NCI-H1105 (cell line): ENCODE results near the gene PSD2.

Experiments
- DNase-seq: peaks from one replicate; lab custom pipeline; 2025; lab: John Stamatoyannopoulos, UW

PSD2 gene

DNA sequence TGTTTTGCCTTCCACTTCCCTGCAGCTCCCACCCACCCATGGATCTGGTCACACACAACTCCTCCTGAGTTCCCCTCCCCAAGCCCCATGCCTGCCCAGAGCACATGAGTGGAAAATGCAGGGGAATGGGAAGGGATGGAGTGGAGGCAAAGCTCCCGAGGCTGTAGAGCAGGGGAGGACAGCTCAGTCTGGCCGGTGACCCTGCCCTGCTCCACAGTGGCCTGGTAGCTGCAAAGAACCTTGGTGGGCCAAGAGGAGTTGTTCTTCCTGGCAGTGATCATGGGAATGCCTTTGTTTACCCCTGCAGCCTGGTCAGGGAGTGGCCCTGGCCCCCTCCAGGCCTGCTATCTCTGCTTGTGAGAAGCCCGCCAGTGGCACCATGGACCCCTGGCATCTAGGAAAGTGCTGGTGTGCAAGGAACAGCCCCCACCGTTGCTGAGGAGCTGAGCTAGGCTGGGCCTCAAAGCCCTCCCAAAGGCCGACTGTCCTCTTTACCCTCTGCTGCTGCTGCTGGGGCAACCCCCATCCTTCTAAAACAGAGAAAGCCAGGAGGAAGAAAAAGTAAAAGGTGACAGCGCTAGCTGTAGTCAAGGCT is 60.4 kb downstream of the PSD2 start:
- DNase-seq, result no peak

DNA sequence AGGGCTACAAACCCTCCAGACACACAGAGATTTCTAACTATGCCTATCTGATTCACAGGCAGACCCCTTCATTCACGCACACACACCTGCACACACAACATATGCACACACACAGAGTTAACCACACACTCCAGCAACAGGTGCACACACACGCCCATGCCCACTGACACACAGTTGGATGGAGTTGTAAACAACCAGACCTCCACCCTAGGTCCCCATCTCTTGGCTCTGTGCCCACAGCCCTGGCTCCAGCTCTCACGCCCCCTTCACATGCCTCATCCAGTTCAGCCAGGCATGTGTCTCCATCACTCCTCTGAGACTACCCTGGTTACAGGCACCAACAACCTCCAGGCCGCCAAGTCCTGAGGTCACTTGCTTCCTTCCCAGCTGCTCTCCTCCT is 61.1 kb downstream of the PSD2 start:
- peak; percentile 19 for DNase-seq

DNA sequence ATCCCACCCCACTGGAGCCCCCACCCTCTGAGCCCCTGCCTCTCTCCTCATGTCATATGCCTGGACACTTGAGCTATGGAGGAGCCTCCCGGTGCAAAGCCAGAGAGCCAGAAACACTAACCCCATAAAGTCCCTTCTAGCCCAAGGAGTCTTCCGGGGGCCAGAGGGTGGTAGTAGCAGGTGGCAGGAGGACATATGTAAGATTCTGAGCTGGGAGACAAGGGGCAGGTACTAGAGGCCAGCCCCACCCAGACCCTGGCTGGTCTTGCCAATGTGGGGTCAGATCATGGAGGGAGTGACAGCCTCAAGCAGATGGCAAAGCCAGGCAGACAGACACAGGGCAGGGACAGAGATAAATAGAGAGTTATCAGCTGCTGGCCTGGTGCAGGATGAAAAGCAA is 63.4 kb downstream of the PSD2 start:
- DNase-seq, result no peak

DNA sequence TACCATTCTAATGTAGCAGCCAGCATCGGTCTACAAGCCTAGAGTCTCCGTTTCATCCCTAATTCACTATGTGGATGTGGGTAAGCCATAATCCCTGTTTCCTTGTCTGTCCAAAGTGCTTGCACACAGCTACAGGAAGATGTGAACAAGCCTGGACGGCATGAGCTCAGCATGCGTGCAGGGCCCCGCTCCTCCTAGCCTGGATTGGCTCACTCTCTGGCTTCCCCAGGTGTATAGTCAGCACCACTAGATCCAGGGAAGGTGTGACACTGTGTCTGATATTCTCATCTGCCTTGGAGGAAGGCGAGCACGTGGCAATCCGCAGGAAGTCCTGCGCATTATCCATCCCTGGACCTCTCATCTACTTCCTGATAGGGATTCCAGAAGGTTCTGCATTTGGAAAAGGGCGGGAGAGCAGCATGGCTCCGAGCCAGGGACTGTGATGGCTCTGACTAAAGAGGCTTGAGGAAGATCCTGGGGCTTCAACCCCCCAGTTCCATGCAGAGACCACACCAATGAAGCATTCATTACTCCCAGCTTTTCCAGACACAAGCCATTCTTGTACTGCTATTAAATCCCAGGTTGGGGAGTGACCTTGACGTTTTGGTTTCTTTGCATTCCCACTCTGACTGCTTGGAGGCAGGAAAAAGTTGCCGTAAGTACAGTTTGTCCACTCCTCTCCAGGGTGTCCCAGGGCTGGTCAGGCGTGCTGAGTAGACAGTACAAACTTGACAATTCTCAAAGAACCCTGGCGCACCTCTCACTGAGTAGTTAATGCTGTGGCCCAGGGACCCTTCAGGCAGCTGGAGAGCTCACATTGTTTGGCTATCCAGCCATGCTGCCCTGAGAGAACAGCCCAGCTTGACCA is 65.6 kb downstream of the PSD2 start:
- no peak for DNase-seq

DNA sequence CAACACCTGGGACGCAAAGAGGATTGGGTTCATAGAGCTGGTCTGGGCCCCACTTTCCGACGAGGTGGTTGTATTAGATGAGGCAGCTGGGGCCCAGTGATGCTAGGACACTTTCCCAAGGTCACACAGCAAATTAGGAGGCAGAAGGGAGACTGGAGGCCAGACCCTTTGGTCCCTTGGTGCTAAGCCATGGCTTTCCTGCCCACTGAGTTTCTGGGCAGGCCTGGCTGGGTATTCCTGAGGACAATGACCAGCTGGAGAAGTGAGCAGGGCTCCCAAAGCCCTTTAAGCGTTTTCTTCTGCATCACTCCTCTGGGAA is 66.2 kb downstream of the PSD2 start:
- DNase-seq, result no peak

DNA sequence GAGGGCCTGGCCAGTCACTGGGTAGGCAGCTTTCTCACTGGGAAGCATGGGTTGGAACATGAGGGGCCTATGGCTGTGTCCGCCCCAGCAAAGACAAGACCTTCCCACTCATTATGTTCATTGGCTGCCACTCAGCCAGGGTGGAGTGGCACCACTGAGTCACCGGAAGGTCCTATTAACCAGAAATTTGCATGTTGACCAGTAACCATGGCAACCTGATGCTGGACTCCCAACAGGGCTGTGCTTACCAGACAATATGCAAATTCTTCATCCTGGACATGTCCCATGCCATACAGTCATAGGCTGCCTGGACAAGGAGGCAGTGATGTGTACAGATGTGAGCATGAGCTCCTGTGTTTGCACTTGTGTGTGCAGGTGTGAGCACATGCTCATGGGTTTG is 66.7 kb downstream of the PSD2 start:
- DNase-seq, result no peak

DNA sequence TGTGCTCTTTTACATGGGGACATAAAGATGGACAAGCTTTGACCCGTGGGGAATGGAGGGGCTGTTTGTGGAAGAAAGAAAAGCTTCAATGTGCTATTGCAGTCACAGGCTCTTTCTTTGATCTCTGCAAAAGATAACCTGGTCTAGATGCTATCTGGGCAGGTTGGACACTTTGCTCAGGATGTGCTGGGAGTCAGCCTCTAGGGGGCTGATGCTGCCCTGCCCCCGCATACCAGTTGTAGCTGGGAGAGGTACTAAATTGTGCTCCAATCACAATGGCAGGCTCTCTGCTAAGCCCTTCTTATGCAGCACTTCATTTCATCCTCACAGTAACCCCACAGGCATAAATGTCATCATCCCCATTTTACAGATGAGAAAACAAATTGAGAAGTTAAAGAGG is 67.2 kb downstream of the PSD2 start:
- no peak for DNase-seq

DNA sequence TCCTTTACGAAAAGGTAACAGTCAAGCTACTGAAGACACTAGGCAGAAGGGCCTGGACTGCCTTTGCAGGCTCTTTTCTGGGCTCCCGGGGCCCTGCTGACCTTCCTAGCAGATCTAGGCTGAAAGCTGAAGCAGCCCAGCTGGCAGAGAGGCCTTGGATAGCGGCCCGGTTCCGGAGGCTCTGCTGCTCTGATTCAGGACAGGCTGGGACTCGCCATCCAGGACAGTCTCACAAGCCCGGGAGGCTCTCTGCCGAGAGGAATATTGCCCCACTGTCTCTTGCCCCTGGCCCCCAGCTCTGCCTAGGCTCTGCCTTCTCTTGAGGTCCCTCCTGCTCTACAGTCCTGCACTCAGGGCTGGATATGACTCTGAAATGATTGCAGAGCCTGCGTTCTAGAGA is 67.8 kb downstream of the PSD2 start:
- no peak for DNase-seq

DNA sequence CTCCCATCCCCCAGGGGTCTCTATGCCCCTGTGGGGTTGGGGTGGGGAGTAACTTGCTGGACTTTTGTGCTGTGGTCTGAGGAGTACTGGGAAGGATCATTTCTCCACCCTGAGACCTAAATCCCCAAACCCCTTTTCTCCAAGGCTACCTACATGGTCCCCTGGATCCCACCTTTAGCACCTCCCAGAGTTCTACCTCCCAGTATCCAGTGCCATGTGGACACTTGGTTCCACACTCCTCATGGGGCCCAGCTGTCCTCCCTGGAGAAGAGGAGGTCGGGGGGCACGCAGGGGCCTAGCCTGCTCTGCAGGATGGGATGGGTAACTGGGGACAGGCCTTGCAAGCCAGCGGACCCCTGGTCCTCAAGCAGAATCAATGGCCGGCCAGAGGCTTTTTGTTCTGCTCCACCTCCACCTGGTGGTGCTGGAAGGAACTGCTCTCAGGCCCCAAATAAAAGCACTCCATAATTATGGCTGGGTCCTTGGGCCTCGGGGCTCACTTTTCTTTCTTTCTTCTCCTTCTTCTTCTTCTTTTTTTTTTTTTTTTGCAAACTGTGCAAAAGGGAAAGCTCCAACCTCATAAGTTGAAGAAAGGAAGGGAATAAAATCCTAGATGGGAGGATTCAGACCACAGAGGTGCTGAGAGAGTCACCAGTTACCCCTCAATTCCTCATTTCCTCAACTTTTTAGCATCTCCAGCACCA is 68.4 kb downstream of the PSD2 start:
- peak; percentile 62 for DNase-seq

DNA sequence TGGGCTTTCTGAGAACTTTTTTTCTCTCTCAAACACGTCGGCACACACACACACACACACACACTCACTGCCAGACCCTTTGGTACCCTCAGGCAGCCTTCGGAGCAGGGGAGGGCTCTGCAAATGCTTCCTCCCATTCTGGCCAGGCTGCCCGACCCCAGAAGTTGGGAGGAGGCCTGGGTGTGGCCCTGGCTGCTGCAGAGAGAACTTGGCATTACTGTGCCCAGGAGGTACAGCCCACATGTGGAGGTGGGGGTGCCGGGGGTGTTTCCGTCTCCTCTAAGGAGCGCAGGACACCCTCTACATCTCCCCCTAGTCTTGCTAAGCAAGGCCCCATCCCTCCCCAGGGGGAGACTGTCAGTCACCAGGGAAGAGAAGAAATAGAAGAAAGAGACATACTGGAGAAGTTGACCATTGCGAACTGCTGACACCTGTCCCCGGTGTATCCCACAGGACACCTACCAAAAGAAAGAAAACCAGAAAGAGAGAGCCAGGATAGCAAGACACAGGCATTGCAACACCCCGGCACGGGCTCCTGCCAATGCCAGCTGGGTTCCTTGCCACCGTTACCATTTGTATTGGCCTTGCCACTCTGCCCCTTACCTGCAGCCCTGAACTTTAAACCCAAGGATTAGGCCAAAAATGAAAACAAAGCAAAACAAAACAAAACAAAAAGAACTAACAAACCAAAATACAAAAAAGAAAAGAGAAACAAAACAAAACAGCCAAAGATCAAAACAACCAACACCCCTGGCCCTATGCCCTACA is 69.3 kb downstream of the PSD2 start:
- no peak for DNase-seq

DNA sequence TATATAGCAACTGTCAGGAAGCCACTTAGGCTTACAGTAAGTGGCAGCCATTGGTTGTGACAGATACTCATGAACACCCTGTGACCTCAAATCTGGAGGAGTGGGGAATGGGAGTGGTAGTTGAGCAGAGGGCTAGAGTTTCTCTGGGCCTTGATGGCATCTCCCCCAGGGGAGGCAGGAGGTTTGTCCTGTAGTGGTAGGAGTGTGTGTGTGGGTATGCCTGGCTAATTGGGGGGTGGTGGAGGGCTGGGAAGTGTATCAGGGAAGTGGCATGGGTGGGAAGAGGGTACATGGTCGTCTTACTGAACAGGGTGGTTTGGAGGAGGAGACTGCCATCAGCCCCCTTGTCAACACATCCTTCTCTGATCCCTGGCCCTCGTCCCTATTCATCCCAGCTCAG is 71.5 kb downstream of the PSD2 start:
- no peak for DNase-seq

DNA sequence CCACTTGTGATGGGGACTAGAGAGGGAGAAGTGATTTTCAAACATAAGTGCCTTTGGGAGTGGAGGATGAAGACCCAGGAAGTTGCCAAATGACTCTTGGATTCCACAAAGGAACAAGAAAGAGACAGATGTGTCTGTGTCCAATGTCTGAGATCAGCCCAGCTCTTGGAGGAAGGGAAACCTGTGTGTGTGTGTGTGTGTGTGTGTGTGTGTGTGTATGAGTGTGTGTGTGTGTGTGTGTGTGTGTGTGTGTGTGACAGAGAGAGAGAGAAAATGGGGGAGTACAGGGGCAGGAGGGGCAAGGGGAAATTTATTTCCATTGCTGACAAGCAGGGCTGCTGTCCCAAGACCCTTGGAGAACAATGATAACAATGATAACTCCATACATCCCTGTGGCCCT is 72.0 kb downstream of the PSD2 start:
- no peak for DNase-seq

DNA sequence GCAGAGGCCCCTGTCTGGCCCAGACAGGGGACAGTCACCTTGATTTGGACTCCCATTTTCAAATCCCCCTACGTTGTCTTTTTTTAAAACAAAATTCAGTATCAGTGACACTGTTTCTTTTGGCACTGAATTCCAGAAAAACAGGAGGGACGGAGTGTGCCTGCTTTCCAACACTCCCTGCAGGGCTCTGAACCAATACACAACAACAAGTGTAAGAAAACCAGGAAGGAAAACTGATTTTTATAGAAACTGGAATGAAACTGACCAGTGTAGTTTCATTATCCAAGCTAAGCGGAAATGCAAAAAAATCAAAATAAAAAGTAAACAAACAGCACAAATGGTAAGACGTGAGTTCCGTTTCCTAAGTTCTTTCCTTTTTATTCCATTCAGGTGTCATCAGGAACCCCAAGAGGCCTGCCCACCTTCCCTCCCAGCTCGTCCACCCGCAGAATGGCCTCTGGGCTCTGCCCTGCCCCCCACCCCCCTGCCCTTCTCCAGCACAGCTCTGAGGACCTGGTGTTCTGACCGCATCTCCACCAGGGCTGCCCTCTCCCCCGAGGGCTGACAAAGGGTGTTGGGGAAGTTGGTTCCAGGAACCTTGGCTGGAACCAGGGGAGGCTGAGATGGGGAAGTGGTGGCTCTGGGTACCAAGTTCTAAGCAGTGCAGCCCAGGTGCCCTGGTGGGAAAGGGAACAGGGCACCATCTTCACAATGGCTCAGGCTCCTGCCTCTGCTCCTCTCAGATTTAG is 73.6 kb downstream of the PSD2 start:
- DNase-seq, result no peak

DNA sequence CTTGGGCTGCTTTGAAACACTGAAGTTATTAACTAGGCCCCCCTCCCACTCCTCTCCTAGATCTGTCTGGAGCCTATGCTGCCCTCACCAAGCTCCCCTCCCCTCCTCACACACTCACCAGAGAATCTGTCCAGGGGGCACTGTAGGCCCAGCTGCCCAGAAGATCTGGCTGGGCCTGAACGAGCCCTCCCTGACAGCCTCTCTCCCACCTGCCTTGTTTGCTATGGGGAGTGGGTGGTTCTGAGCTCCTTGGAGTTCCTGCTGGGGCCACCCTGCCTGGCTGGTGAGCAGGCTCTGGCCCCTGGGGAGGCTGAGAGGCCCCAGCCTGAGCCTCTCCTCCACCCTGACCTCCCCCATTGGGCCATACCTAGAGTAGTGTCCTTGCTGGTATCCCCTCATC is 75.1 kb downstream of the PSD2 start:
- DNase-seq, result no peak

DNA sequence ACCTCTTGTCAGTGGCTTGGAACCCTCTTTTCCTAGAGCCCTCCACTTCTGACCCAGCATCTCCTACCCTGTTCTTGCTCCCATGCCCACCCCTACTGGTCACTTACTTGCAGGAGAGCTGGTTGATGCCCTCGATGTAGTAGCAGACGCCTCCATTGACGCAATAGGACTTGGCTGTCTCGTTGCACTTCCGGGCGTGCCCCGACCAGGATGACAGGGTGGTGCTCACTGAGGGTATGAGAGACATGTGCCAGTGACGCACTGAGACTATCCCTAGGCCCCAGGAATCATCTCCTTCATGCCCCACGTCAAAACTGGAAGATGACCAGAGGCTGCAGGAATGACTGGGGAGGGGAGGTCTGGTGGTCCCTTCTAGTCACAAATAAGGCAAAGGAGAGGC is 76.0 kb downstream of the PSD2 start:
- no peak for DNase-seq

DNA sequence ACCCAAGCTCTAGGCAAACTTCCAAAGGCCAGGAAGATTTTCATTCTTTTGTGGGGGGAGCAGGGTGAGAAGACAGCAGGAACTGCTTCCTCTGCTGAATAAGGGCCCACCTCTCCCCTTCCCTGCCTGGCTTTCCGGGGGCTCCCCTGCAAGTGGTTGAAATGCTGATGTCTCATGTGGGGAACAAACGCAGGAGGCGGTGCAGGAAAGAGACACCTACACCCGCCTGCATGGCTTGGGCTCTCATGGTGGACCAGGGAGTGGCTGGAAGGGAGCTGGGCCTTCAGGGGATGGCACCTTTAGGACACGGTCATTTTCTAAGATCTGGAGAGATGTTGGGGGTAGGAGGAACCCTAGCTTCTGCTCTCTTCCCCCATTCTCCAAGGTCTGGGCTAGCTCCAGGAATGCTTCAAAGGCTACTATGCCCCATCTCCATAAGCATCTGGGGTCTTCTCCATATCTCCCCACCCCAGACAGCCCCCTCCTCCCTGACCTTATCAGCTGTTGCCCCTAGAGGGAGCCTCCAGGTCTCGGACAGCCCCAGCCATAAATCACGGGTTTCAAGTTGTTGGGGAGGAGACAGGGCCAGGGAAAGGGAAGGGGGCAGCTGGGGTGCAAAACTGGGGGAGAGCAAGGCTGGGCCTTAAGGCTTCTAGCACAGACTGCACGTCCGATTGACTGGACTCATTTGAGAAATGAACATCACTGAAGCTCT is 76.6 kb downstream of the PSD2 start:
- no peak for DNase-seq

DNA sequence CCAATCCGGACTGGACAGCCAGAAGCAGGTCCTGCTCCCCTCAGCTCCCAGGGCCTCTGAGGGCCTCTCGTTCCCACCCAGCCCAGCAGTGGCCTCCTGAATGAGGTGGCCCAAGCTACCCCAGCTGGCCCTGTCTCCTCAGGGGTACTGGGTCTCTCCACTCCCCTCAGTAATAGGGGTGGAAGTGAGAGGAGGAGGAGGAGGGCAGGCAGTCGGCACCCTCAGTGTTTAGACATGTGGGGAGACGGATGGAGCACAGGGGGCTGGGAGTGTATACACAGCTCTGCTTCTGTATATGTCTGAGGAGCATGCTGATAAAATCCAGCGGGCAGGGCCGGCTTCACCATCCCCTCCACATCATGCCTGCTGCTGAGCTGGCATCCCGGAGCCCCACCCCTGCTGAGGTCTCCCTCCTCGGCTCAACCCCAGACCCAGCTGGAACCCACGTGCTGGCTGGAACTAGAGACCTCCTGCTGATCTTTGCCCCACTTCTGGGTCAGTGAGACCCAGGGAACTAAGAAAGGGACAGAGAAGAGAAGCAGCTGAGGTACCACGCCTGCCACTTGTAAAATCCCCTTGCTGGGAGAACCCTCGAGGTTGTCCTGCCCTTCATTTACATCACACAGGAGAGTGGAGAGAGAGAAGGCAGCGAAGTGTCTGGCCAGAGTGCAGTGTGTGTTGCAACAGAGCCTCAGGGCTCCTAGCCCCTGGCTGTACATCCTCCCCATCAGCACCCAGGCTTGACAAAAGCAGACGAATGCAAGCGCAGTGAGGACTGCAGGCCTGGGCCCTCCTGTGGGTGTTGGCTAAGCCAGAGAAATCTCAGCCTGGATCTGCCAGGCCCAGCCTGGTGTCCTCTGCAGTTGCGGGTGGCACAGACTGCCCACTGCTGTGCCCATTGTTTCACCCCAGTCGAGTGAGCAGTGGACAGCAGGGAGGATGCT is 77.5 kb downstream of the PSD2 start:
- no peak for DNase-seq

DNA sequence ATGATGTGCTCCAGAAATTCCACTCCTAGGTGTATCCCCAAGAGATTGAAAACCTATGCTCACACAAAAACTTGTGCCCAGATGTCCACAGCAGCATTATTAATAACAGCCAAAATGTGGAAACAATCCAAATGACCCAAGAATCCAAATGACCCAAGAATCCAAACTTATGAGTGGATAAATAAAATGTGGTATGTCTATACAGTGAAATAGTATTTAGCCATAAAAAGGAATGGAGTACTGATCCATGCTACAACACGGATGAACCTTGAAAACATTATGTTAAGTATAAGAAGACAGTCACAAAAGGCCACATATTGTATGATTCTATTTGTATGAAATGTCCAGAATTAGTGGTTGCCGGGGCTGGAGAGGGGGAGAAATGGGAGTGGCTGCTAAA is 80.3 kb downstream of the PSD2 start:
- no peak for DNase-seq

DNA sequence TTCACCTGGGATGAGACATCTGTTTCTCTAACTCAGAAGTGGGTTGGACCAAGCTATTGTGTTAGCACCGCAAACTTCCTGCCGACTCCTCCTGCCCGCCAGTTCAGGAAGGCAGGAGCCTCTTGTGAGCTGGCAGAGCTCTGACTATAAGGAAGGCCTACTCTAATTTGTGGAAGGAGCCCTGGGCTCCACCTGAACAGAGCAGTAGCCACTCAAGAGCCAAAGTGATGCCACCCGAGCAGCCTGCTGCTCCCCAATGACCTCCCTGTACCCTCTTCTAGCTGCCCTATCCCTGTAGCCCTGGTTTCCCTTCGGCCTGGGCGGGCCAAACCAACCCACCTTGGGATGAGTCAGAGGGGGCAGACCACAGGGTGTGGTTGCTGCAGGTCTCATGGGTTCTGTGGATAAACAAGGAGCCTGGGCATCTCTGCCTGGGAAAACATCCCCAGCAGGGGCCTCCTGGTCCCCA is 81.6 kb downstream of the PSD2 start:
- DNase-seq, result no peak

DNA sequence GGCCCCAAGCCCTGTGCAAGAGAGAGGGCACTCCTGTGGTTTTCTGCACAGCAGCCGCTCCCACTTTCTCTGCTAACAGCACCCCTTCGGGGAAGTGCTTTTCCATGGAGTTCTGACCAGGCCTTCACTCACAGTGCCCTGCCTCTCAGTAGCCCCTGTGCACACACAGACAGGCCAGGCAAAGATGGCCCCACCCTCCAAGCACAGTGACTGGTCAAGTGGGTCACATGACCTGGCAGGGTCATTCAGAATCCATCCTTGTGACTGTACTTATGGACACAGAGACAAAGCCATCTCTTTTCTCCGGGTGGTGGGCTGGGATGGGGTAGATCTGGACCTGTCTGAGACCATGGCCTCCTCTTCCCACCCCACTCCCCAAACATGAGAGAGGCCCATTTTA is 82.5 kb downstream of the PSD2 start:
- DNase-seq, result no peak
